Measurements from ENCODE around the gene HHATL. TPM values are rescaled to one million over a fixed set of nuclear protein-coding genes. Genes with fewer than 3 reads are reported as not detected.

Gene HHATL
- total RNA-seq, 2 experiments from 2014 or later, result not detected

DNA sequence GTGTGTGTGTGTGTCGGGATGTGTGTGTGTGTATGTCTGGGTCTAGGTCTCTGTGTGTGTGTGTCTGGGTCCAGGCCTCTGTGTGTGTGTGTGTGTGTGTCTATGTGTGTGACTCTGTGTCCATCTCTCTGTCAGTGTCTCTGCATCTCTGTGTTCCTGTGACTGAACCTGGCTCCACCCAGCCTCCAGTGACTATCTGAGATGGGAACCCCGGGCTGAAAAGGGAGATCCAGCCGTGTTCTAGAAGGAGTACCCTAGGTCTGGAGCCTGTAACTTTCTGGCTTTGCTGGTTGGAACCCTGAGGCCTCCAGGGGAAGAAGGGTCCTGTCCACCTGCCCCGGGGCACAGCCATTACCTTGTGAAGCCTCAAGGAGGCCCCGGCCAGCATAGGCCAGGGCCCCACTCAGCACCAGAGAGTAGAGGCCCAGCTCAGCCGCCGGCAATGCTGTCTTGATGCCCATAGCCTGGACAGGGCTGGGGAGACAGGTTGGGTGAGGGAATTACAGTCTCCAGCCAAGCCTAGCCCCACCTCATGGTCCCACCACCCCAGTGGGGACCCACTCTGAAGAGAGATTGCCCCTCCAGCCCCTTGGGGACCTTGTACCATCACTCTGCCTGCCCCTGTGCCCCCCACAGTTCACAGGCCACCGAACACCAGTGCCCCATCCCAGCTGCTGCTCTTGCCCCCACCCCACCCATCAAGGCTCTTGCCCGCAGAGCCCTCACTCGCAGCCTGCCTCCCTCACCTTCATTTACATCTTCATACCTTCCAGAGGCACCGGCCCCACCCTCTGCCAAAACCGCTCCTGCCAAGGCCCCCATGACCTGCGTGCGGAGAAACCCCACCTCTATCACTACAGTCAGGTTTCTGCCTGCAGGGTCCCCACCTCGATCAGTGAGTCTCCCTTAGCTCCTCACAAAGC is 2.0 kb downstream of the HHATL start:
- no TSS peak for BruUV-seq (replicated peaks)
- intact Hi-C loops (cut with micrococcal nuclease; ENCODE audit: unreplicated experiment), result no loop called here
- TF ChIP-seq EZH2phosphoT487 (IDR thresholded peaks at IDR 0.05; ENCODE audit: borderline replicate concordance, low read depth, low read length) (no peak), CTCF (conservative IDR thresholded peaks at IDR 0.05; ENCODE audit: low read length) (no peak)
- Histone ChIP-seq H2AFZ (ENCODE audit: low read length) (no peak overlapping the region), H3K27ac (ENCODE audit: low read depth, low read length, poor library complexity, severe bottlenecking) (no peak overlapping the region), H3K4me2 (ENCODE audit: low read length) (no peak overlapping the region), H3K36me3 (ENCODE audit: insufficient read depth, low read length) (no peaks in the 10 kb centered on the region), H4K20me1 (ENCODE audit: insufficient read depth, low read length) (no peaks in the 10 kb centered on the region), H3K9me2 (ENCODE audit: insufficient read depth, low read length) (no peaks in the 10 kb centered on the region), H3K9me3 (ENCODE audit: low read length) (no peaks in the 10 kb centered on the region), H3K4me1 (ENCODE audit: insufficient read depth, low read length, poor library complexity, severe bottlenecking) (no peaks in the 10 kb centered on the region), H3K79me2 (ENCODE audit: insufficient read depth, low read depth, low read length) (no peaks in the 10 kb centered on the region), H3K4me3 (ENCODE audit: low read depth, low read length, poor library complexity, severe bottlenecking) (no peak overlapping the region)
- ChIA-PET CTCF (ENCODE audit: unreplicated experiment) (interaction anchor here (0.5 kb wide), 1 partner anchor 60 kb away, joined by 7 read pairs; no protein-coding TSS in a partner anchor), POLR2A (no interaction called here)
- no peak for DNase-seq (ENCODE audit: low spot score)

DNA sequence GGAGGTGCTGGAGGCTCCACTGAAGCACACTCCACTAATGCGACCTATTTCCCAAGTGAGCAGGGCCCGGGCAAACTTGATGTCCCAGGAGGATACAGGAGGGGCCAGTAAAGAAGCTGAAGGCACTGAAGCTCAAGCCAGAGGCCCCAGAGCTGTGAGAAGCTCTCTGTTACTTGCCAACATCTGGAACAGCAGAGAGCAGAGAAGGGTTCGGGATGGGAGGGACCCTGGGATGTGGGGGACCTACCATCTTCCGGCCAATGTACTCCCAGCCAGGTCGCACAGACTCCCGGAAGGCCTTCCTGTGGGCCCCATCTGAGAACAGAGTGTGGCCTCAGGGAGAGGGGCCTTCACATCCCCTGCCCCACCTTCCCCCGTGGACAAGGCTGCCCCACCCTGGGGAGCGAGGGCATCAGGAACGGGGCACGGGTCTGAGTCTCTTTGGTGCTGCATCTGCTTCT is 3.1 kb downstream of the HHATL start:
- Histone ChIP-seq H3K79me2 (ENCODE audit: insufficient read depth, low read depth, low read length) (no peaks in the 10 kb centered on the region), H3K4me2 (ENCODE audit: low read length) (no peak overlapping the region), H4K20me1 (ENCODE audit: insufficient read depth, low read length) (no peaks in the 10 kb centered on the region), H3K36me3 (ENCODE audit: insufficient read depth, low read length) (no peaks in the 10 kb centered on the region), H2AFZ (ENCODE audit: low read length) (no peak overlapping the region), H3K4me3 (ENCODE audit: low read depth, low read length, poor library complexity, severe bottlenecking) (no peak overlapping the region), H3K9me2 (ENCODE audit: insufficient read depth, low read length) (no peaks in the 10 kb centered on the region), H3K9me3 (ENCODE audit: low read length) (no peaks in the 10 kb centered on the region), H3K27ac (ENCODE audit: low read depth, low read length, poor library complexity, severe bottlenecking) (no peak overlapping the region), H3K4me1 (ENCODE audit: insufficient read depth, low read length, poor library complexity, severe bottlenecking) (no peaks in the 10 kb centered on the region)
- DNase-seq (ENCODE audit: low spot score), result no peak
- TF ChIP-seq EZH2phosphoT487 (IDR thresholded peaks at IDR 0.05; ENCODE audit: borderline replicate concordance, low read depth, low read length) (no peak), CTCF (conservative IDR thresholded peaks at IDR 0.05; ENCODE audit: low read length) (no peak)
- ChIA-PET CTCF (ENCODE audit: unreplicated experiment) (interaction anchor here (0.6 kb wide), 1 partner anchor 11 kb away, joined by 3 read pairs; no protein-coding TSS in a partner anchor), POLR2A (interaction anchor here (0.6 kb wide), 1 partner anchor 705 kb away, joined by 4 read pairs; no protein-coding TSS in a partner anchor)
- no TSS peak for BruUV-seq (replicated peaks)
- intact Hi-C loops (cut with micrococcal nuclease; ENCODE audit: unreplicated experiment), result no loop called here

DNA sequence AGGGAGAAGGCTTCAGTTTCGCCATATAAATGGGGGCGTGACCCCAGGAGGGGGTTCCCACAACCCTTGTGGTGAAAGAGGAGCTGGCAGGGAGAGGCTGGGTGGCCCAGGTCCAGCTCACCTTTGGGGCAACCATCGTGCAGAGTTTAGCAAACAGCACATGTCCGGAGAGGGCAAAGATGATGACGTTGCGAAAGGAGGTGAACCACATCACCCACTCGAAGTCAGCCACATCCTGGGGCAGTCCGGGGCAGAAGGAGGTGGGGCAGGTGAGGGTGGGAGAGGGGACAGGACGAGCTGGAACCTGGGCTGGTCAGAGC is 3.7 kb downstream of the HHATL start:
- no peaks in the 10 kb centered on the region for H3K9me2 ChIP-seq (ENCODE audit: insufficient read depth, low read length)
- CTCF ChIA-PET (ENCODE audit: unreplicated experiment), result interaction anchor here (0.6 kb wide), 1 partner anchor 12 kb away, joined by 3 read pairs; no protein-coding TSS in a partner anchor

More for the DNA sequence above, 3.7 kb downstream of the HHATL start:
- TF ChIP-seq EZH2phosphoT487 (IDR thresholded peaks at IDR 0.05; ENCODE audit: borderline replicate concordance, low read depth, low read length), result no peak
- no peak for TF ChIP-seq CTCF (conservative IDR thresholded peaks at IDR 0.05; ENCODE audit: low read length)
- Histone ChIP-seq H3K4me1 (ENCODE audit: insufficient read depth, low read length, poor library complexity, severe bottlenecking) (no peaks in the 10 kb centered on the region), H3K9me3 (ENCODE audit: low read length) (no peaks in the 10 kb centered on the region), H3K36me3 (ENCODE audit: insufficient read depth, low read length) (no peaks in the 10 kb centered on the region), H4K20me1 (ENCODE audit: insufficient read depth, low read length) (no peaks in the 10 kb centered on the region), H3K27ac (ENCODE audit: low read depth, low read length, poor library complexity, severe bottlenecking) (no peak overlapping the region), H3K79me2 (ENCODE audit: insufficient read depth, low read depth, low read length) (no peaks in the 10 kb centered on the region), H2AFZ (ENCODE audit: low read length) (no peak overlapping the region), H3K4me2 (ENCODE audit: low read length) (no peak overlapping the region), H3K4me3 (ENCODE audit: low read depth, low read length, poor library complexity, severe bottlenecking) (no peak overlapping the region)
- intact Hi-C loops (cut with micrococcal nuclease; ENCODE audit: unreplicated experiment), result no loop called here
- DNase-seq (ENCODE audit: low spot score), result no peak
- POLR2A ChIA-PET, result no interaction called here
- no TSS peak for BruUV-seq (replicated peaks)
